ENCODE data around the gene C10orf95. TPM values are rescaled to one million over a fixed set of nuclear protein-coding genes. Genes with fewer than 3 reads are reported as not detected.

C10orf95 gene
- total RNA-seq, 1 experiment from 2014 or later: not detected

DNA sequence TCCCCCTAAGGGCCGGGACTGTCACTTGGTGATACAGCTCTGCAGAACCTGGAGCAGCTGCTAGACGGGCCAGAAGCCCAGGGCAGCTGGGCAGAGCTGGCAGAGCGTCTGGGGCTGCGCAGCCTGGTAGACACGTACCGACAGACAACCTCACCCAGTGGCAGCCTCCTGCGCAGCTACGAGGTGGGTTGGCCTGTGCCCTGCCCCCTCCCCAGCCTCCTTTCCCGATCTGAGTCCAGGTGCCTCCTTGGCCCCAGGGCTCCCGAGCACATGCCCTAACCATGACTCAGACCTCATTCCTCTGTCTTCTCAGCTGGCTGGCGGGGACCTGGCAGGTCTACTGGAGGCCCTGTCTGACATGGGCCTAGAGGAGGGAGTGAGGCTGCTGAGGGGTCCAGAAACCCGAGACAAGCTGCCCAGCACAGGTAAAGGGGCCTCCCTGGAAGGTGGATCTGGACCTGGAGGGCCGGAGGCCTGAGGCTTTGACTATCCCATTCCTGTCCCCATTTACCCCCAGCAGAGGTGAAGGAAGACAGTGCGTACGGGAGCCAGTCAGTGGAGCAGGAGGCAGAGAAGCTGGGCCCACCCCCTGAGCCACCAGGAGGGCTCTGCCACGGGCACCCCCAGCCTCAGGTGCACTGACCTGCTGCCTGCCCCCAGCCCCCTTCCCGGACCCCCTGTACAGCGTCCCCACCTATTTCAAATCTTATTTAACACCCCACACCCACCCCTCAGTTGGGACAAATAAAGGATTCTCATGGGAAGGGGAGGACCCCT lies 49.4 kb downstream of the C10orf95 start:
- peak; percentile 88 for DNase-seq (ENCODE audit: low read depth)

- no peak for DNase-seq (ENCODE audit: low read depth)
Measured at GRCh38 chr10:102401342-102401654, 50.0 kb downstream of the C10orf95 start.

GRCh38 chr10:102400598-102401341 lies 50.6 kb downstream of the C10orf95 start:
- no peak for DNase-seq (ENCODE audit: low read depth)

- no peak for DNase-seq (ENCODE audit: low read depth)
Measured at GRCh38 chr10:102400076-102400475, 51.3 kb downstream of the C10orf95 start.

Other genes with a start within 250 kb of the C10orf95 start
- gene ELOVL3, start 225.2 kb downstream of the C10orf95 start, total RNA-seq (2014; rRNA removed; shearing (Covaris generic)): 0.17 and 0.27 TPM in 2 replicates
- not detected in 2 replicates for gene PITX3, start 210.0 kb downstream of the C10orf95 start, total RNA-seq (2014; rRNA removed; shearing (Covaris generic))
- 34.4 and 54.7 TPM in 2 replicates for gene GBF1, start 206.0 kb downstream of the C10orf95 start, total RNA-seq (2014; rRNA removed; shearing (Covaris generic))
- gene NFKB2, start 55.8 kb downstream of the C10orf95 start, total RNA-seq (2014; rRNA removed; shearing (Covaris generic)): 9.1 and 20.7 TPM in 2 replicates
- gene PSD, start 32.8 kb downstream of the C10orf95 start, total RNA-seq (2014; rRNA removed; shearing (Covaris generic)): not detected in 2 replicates
- 8.2 and 18.8 TPM in 2 replicates for gene FBXL15, start 30.7 kb downstream of the C10orf95 start, total RNA-seq (2014; rRNA removed; shearing (Covaris generic))
- gene CUEDC2, start 19.0 kb downstream of the C10orf95 start, total RNA-seq (2014; rRNA removed; shearing (Covaris generic)): 33.1 and 50.9 TPM in 2 replicates
- 120 and 173 TPM in 2 replicates for gene ACTR1A, start 51.2 kb upstream of the C10orf95 start, total RNA-seq (2014; rRNA removed; shearing (Covaris generic))
- gene SUFU, start 52.4 kb upstream of the C10orf95 start, total RNA-seq (2014; rRNA removed; shearing (Covaris generic)): 1.9 and 4.6 TPM in 2 replicates
- gene TRIM8, start 192.9 kb upstream of the C10orf95 start, total RNA-seq (2014; rRNA removed; shearing (Covaris generic)): 28.8 and 58.1 TPM in 2 replicates

Measured in M059J (cell line).